Measurements from ENCODE around the gene NSMF. TPM values are rescaled to one million over a fixed set of nuclear protein-coding genes. Genes with fewer than 3 reads are reported as not detected.

Gene NSMF
- total and polyA plus RNA-seq, 2 of the 8 experiments (the other 6 are each of a cell fraction or from before 2014, with no cell fraction given) = 56.7 to 65.1 TPM

- TF ChIP-seq CTCF (IDR thresholded peaks at IDR 0.05; ENCODE audit: control extremely low read depth in 1 of 3, insufficient read depth in 1 of 3, low read depth in 1 of 3, low read length in 3 of 3) (no peak), MAX (IDR thresholded peaks at IDR 0.05) (no peak), SP1 (IDR thresholded peaks at IDR 0.05; ENCODE audit: low read depth, low read length) (no peak), CTBP2 (IDR thresholded peaks at IDR 0.05; ENCODE audit: borderline replicate concordance, insufficient read depth, insufficient read length, low read length) (no peak), TBP (IDR thresholded peaks at IDR 0.05; ENCODE audit: low read depth, low read length) (no peak), RXRA (IDR thresholded peaks at IDR 0.05; ENCODE audit: insufficient read depth, low read depth, low read length) (no peak), RBBP5 (IDR thresholded peaks at IDR 0.05; ENCODE audit: borderline replicate concordance, low read depth, low read length) (no peak)
Measured at GRCh38 chr9:137480686-137481683, 21.9 kb upstream of the NSMF start (continued).

Data from H1 (cell line).